GM23338 (cell line): Measurements from ENCODE around the gene TMEM41B.

Experiments
- CREB1 ChIP-seq: fragments of 250-450 bp; sonication (Bioruptor Pico); IDR thresholded peaks from 2 replicates; pipeline ENCODE4 v1.5.0; 2020; ENCODE audit warnings: low read depth, mild to moderate bottlenecking, moderate library complexity
- EZH2 ChIP-seq: fragments of 200-600 bp; sonication (generic); IDR thresholded peaks from one replicate; pipeline ENCODE4 v1.8.0; 2017; ENCODE audit warnings: antibody characterized with exemption, mild to moderate bottlenecking, low read depth; ENCODE audit not compliant: unreplicated experiment
- EZH2phosphoT487 ChIP-seq: fragments of 200-600 bp; sonication (generic); IDR thresholded peaks from one replicate; pipeline ENCODE4 v1.8.1; 2018; ENCODE audit warnings: antibody characterized with exemption; ENCODE audit not compliant: unreplicated experiment
- JUNB ChIP-seq: IDR thresholded peaks from one replicate; pipeline ENCODE4 v1.6.1; 2016; ENCODE audit warnings: antibody characterized with exemption; ENCODE audit not compliant: unreplicated experiment
- NANOG ChIP-seq: IDR thresholded peaks from 2 replicates; pipeline ENCODE4 v1.6.1; 2016; ENCODE audit warnings: antibody characterized with exemption, borderline replicate concordance
- POLR2AphosphoS5 ChIP-seq: IDR thresholded peaks from 2 replicates; pipeline ENCODE4 v1.6.1; 2016; ENCODE audit warnings: antibody characterized with exemption, low read depth
- STAT1 ChIP-seq: IDR thresholded peaks from one replicate; pipeline ENCODE4 v1.6.1; 2016; ENCODE audit warnings: antibody characterized with exemption; ENCODE audit not compliant: unreplicated experiment
- TF ChIP-seq, protein P1 (sequence below), 2 experiments: fragments of 200-600 bp in 1 of 2; sonication (generic) in 1 of 2; conservative IDR thresholded peaks; 2 replicates each; pipeline versions ENCODE4 v1.5.1 to v1.6.1; 2016 to 2017; ENCODE audit warnings: antibody characterized with exemption in 2 of 2, low read depth in 2 of 2, mild to moderate bottlenecking in 2 of 2, moderate library complexity in 1 of 2
- TF ChIP-seq, protein P2 (sequence below): IDR thresholded peaks from one replicate; pipeline ENCODE4 v1.6.1; 2018; ENCODE audit warnings: antibody characterized with exemption; ENCODE audit not compliant: unreplicated experiment
- TF ChIP-seq, protein P3 (sequence below): IDR thresholded peaks from 2 replicates; pipeline ENCODE4 v1.6.1; 2016; ENCODE audit warnings: antibody characterized with exemption

DNA sequence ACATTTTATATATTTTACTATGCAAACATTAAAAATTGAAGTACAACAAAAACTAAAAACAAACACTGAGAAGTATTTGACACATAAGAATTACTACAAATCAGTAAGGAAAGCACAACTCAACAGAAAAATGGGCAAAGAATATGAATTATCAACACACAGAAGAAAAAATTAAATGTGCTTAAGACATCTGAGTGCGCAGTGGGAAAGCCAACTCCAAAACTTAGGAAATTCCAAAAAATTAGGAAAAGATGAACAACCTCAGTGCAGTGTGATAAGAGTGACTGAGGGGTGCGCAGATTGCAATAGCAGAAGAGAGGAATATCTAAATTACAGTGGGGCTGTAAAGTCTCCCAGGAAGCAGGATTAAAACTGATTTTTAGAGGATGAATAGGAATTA, 1.9 kb upstream of the TMEM41B start:
- TF ChIP-seq POLR2AphosphoS5 (no peak), EZH2 (no peak), JUNB (no peak), CREB1 (no peak), NANOG (no peak), EZH2phosphoT487 (no peak), STAT1 (no peak)
- TF ChIP-seq, protein P1, sequence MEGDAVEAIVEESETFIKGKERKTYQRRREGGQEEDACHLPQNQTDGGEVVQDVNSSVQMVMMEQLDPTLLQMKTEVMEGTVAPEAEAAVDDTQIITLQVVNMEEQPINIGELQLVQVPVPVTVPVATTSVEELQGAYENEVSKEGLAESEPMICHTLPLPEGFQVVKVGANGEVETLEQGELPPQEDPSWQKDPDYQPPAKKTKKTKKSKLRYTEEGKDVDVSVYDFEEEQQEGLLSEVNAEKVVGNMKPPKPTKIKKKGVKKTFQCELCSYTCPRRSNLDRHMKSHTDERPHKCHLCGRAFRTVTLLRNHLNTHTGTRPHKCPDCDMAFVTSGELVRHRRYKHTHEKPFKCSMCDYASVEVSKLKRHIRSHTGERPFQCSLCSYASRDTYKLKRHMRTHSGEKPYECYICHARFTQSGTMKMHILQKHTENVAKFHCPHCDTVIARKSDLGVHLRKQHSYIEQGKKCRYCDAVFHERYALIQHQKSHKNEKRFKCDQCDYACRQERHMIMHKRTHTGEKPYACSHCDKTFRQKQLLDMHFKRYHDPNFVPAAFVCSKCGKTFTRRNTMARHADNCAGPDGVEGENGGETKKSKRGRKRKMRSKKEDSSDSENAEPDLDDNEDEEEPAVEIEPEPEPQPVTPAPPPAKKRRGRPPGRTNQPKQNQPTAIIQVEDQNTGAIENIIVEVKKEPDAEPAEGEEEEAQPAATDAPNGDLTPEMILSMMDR (conservative IDR thresholded peaks at IDR 0.05; ENCODE audit: low read depth in 2 of 2): no peak
- TF ChIP-seq, protein P2, sequence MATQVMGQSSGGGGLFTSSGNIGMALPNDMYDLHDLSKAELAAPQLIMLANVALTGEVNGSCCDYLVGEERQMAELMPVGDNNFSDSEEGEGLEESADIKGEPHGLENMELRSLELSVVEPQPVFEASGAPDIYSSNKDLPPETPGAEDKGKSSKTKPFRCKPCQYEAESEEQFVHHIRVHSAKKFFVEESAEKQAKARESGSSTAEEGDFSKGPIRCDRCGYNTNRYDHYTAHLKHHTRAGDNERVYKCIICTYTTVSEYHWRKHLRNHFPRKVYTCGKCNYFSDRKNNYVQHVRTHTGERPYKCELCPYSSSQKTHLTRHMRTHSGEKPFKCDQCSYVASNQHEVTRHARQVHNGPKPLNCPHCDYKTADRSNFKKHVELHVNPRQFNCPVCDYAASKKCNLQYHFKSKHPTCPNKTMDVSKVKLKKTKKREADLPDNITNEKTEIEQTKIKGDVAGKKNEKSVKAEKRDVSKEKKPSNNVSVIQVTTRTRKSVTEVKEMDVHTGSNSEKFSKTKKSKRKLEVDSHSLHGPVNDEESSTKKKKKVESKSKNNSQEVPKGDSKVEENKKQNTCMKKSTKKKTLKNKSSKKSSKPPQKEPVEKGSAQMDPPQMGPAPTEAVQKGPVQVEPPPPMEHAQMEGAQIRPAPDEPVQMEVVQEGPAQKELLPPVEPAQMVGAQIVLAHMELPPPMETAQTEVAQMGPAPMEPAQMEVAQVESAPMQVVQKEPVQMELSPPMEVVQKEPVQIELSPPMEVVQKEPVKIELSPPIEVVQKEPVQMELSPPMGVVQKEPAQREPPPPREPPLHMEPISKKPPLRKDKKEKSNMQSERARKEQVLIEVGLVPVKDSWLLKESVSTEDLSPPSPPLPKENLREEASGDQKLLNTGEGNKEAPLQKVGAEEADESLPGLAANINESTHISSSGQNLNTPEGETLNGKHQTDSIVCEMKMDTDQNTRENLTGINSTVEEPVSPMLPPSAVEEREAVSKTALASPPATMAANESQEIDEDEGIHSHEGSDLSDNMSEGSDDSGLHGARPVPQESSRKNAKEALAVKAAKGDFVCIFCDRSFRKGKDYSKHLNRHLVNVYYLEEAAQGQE: no peak
- TF ChIP-seq, protein P3, sequence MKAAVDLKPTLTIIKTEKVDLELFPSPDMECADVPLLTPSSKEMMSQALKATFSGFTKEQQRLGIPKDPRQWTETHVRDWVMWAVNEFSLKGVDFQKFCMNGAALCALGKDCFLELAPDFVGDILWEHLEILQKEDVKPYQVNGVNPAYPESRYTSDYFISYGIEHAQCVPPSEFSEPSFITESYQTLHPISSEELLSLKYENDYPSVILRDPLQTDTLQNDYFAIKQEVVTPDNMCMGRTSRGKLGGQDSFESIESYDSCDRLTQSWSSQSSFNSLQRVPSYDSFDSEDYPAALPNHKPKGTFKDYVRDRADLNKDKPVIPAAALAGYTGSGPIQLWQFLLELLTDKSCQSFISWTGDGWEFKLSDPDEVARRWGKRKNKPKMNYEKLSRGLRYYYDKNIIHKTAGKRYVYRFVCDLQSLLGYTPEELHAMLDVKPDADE: no peak
